Measurements from ENCODE around the gene PAFAH1B1. TPM values are rescaled to one million over a fixed set of nuclear protein-coding genes. Genes with fewer than 3 reads are reported as not detected.

Gene PAFAH1B1
- total and polyA plus RNA-seq, 10 of the 15 experiments (the other 5 are each of a cell fraction or from before 2014, with no cell fraction given) = 28.9 to 107 (median 49.1) TPM

- TF ChIP-seq MYC (IDR thresholded peaks at IDR 0.05; ENCODE audit: insufficient read depth, insufficient read length, insufficient replicate concordance, low read length, severe bottlenecking) = no peak
- TF ChIP-seq E2F8 (IDR thresholded peaks at IDR 0.05; ENCODE audit: low read depth, partially characterized antibody) = no peak
- TF ChIP-seq TARDBP (IDR thresholded peaks at IDR 0.05; ENCODE audit: borderline replicate concordance) = no peak
- TF ChIP-seq ATF7 (IDR thresholded peaks at IDR 0.05; ENCODE audit: low read depth) = no peak
Measured at GRCh38 chr17:2723997-2724783, 130.7 kb downstream of the PAFAH1B1 start (continued).

- ChIA-PET POLR2A (no interaction called here), SMC1A (ENCODE audit: uncharacterized antibody, unreplicated experiment) (no interaction called here), CTCF (no interaction called here), RAD21 (ENCODE audit: unreplicated experiment) (no interaction called here)
- Histone ChIP-seq H3K9me3 (replicated peaks; ENCODE audit: control insufficient read depth, insufficient read depth, low read length) (no peaks in the 10 kb centered on the region), H3K4me3 (no peak overlapping the region), H3K4me2 (ENCODE audit: control insufficient read depth, insufficient read depth) (no peak overlapping the region), H3K27ac (ENCODE audit: control insufficient read depth, insufficient read depth) (no peak overlapping the region), H3K27me3 (replicated peaks in 1 of 2; ENCODE audit: control insufficient read depth in 2 of 2, insufficient read depth in 2 of 2, low read length in 1 of 2) (peaks cover 0 to 3% of the 10 kb centered on the region in 2 experiments; a peak in 3 of 4 replicates), H3K4me1 (ENCODE audit: control insufficient read depth, insufficient read depth, low read length) (no peaks in the 10 kb centered on the region; the same call in 1 of the 2 replicates), H2AFZ (ENCODE audit: control insufficient read depth, low read depth, low read length) (no peak overlapping the region), H3K36me3 (ENCODE audit: control insufficient read depth in 2 of 2, insufficient read depth in 2 of 2, low read length in 1 of 2) (no peaks in the 10 kb centered on the region), H4K20me1 (ENCODE audit: control insufficient read depth, insufficient read depth) (no peaks in the 10 kb centered on the region), H3K9ac (ENCODE audit: control insufficient read depth, insufficient read depth, low read length) (no peak overlapping the region), H3K79me2 (ENCODE audit: control insufficient read depth, insufficient read depth, low read length) (no peaks in the 10 kb centered on the region)
- TF ChIP-seq HDAC6 (IDR thresholded peaks at IDR 0.05; ENCODE audit: unreplicated experiment) = peak; percentile 62
- no peak for TF ChIP-seq ZZZ3 (IDR thresholded peaks at IDR 0.05; ENCODE audit: control insufficient read depth, insufficient read length, low read depth)
- TF ChIP-seq PRDM15 (CRISPR knock-in tag; IDR thresholded peaks at IDR 0.05) = no peak
- TF ChIP-seq ELK1 (IDR thresholded peaks at IDR 0.05; ENCODE audit: low read depth, low read length) = no peak
- no peak for TF ChIP-seq RAD21 (IDR thresholded peaks at IDR 0.05; ENCODE audit: insufficient read depth, low read depth, low read length)
- intact Hi-C loops (cut with micrococcal nuclease; ENCODE audit: unreplicated experiment) = no loop called here
- ATAC-seq = no peak
- 15% methylated on average over 29 of the region's 40 CpGs for WGBS (ENCODE audit: insufficient coverage, insufficient replicate concordance, low lambda C conversion rate, missing lambda C conversion rate)
- no TSS peak for BruUV-seq (replicated peaks)
- DNase-seq (ENCODE audit: low read depth, low spot score) = no peak
- FAIRE-seq = no peak
- in situ Hi-C loops (cut with MboI) = no loop called here
Measured at GRCh38 chr17:2724784-2725164, 131.3 kb downstream of the PAFAH1B1 start.
